BJ (cell line): ENCODE measurements around the gene FZR1. TPM values are rescaled to one million over a fixed set of nuclear protein-coding genes. Genes with fewer than 3 reads are reported as not detected.

ENCODE experiments used
- CTCF ChIA-PET: fragments of 350-600 bp; formaldehyde crosslinking; extraction: SDS; loops from one replicate; lab custom pipeline; 2021; ENCODE audit warnings: antibody characterized with exemption, inconsistent platforms; lab: Yijun Ruan, JAX
- POLR2A ChIA-PET: fragments of 300-600 bp; sonication (Branson Sonifier 250); formaldehyde crosslinking; extraction: SDS; loops from one replicate; lab custom pipeline; 2021; ENCODE audit warnings: antibody characterized with exemption; lab: Charles Lee
- DNase-seq: peaks from one replicate; pipeline ENCODE4 v3.0.0-alpha.2; 2011; ENCODE audit warnings: low read depth
- H3K27me3 ChIP-seq: 2 replicates; pipeline ENCODE4 v1.6.0; 2011; ENCODE audit warnings: low read length; ENCODE audit not compliant: control insufficient read depth, insufficient read depth
- H3K36me3 ChIP-seq: 2 replicates; pipeline ENCODE4 v1.5.1; 2011; ENCODE audit warnings: low read length; ENCODE audit not compliant: control insufficient read depth, insufficient read depth
- H3K4me3 ChIP-seq: 2 replicates; pipeline ENCODE4 v1.5.1; 2011; ENCODE audit warnings: low read depth, mild to moderate bottlenecking, control low read depth, low read length
- CTCF ChIP-seq: IDR thresholded peaks from 2 replicates; pipeline ENCODE4 v1.5.1; 2011; ENCODE audit warnings: low read depth, mild to moderate bottlenecking, control low read depth, inconsistent platforms, low read length, moderate library complexity; ENCODE audit not compliant: insufficient read depth
- polyA plus RNA-seq: library from polyadenylated mRNA; depleted of rRNA; stranded (reverse); fragments of >200 nt; gene quantifications from 2 replicates; pipeline ENCODE4 v1.2.3, GENCODE V29; 2011

FZR1 gene
- polyA plus RNA-seq, 1 experiment = 52.3 TPM

GRCh38 chr19:3545669-3546034 is 39.5 kb downstream of the FZR1 start:
- H3K4me3 ChIP-seq = no peak overlapping the region
- no peaks in the 10 kb centered on the region for H3K27me3 ChIP-seq
- no peak for TF ChIP-seq CTCF
- no peak for DNase-seq
- POLR2A ChIA-PET = no interaction called here
- CTCF ChIA-PET = interaction anchor here (0.7 to 5.5 kb wide), 23 partner anchors 9 to 244 kb away, joined by 3 to 57 read pairs (median 5); partner anchors contain the start of genes MFSD12 and TJP3
- peaks cover 26% of the 10 kb centered on the region for H3K36me3 ChIP-seq

- no peak for DNase-seq
- H3K36me3 ChIP-seq = peaks cover 26% of the 10 kb centered on the region
Measured at GRCh38 chr19:3546119-3546518, 40.0 kb downstream of the FZR1 start.

GRCh38 chr19:3547301-3547731 is 41.2 kb downstream of the FZR1 start:
- no peak for DNase-seq
- TF ChIP-seq CTCF = peak; percentile 75
- ChIA-PET POLR2A (no interaction called here), CTCF (interaction anchor here (0.6 to 5.5 kb wide), 9 partner anchors 9 to 157 kb away, joined by 3 to 57 read pairs (median 3); partner anchors contain the start of gene MFSD12)
- H3K27me3 ChIP-seq = no peaks in the 10 kb centered on the region
- no peak overlapping the region for H3K4me3 ChIP-seq
- peaks cover 26% of the 10 kb centered on the region for H3K36me3 ChIP-seq

More at GRCh38 chr19:3546119-3546518, 40.0 kb downstream of the FZR1 start:
- no peaks in the 10 kb centered on the region for H3K27me3 ChIP-seq
- H3K4me3 ChIP-seq = no peak overlapping the region
- TF ChIP-seq CTCF = no peak
- ChIA-PET CTCF (interaction anchor here (0.6 to 5.5 kb wide), 13 partner anchors 9 to 217 kb away, joined by 3 to 57 read pairs (median 4); partner anchors contain the start of genes MFSD12 and TJP3), POLR2A (no interaction called here)

GRCh38 chr19:3547767-3548282 is 41.7 kb downstream of the FZR1 start:
- no peak; the same call in 1 of the 2 replicates for TF ChIP-seq CTCF
- CTCF ChIA-PET = interaction anchor here (0.6 to 5.5 kb wide), 9 partner anchors 8 to 156 kb away, joined by 3 to 57 read pairs (median 3); partner anchors contain the start of gene MFSD12
- POLR2A ChIA-PET = no interaction called here

GRCh38 chr19:3548606-3549005 is 42.5 kb downstream of the FZR1 start:
- ChIA-PET POLR2A (no interaction called here), CTCF (interaction anchor here (1.1 to 5.5 kb wide), 3 partner anchors 8 to 73 kb away, joined by 3 to 57 read pairs (median 4); partner anchors contain the start of gene MFSD12)
- TF ChIP-seq CTCF = no peak

More at GRCh38 chr19:3547767-3548282, 41.7 kb downstream of the FZR1 start:
- DNase-seq = no peak
- Histone ChIP-seq H3K36me3 (peaks cover 26% of the 10 kb centered on the region), H3K4me3 (no peak overlapping the region), H3K27me3 (no peaks in the 10 kb centered on the region)

More at GRCh38 chr19:3548606-3549005, 42.5 kb downstream of the FZR1 start:
- no peak overlapping the region for H3K4me3 ChIP-seq
- H3K27me3 ChIP-seq = no peaks in the 10 kb centered on the region
- peaks cover 24% of the 10 kb centered on the region for H3K36me3 ChIP-seq
- no peak for DNase-seq
